Measurements from ENCODE around the gene ARPIN. TPM values are rescaled to one million over a fixed set of nuclear protein-coding genes. Genes with fewer than 3 reads are reported as not detected.
"Not testable (repeated sequence)": the region's sequence is repeated elsewhere in the genome, so short reads cannot be mapped to it uniquely, and the experiment has no call there.

ARPIN gene
- total and polyA plus RNA-seq, 8 donors, result 31.1 to 37.4 (median 35.6) TPM

DNA sequence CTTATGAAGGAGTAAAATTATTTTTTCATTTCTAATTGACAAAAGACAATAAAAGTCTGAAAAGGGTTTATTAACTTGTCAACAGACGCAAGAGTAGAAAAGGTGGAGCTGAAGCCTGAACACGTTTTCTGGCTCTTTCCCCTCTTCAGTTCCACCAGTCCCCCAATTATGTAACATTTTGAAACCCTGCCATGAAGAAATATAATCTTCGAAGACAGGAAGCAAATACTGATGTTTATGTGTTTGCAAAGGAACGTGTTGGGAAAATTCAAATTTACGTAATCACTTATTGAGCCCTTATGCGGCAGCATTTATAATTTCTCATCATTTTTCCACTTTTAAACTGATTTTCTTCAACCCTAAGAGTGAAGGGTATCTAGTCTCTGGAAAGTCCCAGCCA lies 19.7 kb downstream of the ARPIN start:
- Histone ChIP-seq H3K27ac (peak overlapping the region; percentile 95 to 98), H3K4me3 (peak overlapping the region; percentile 74 to 92), H3K4me1 (peaks cover 5 to 35% of the 10 kb centered on the region in 2 donors), H3K36me3 (peaks cover 0 to 15% of the 10 kb centered on the region in 2 donors), H3K9me3 (no peaks in the 10 kb centered on the region), H3K27me3 (no peaks in the 10 kb centered on the region)
- DNase-seq (peak in 1 of 4 donors; percentile 30), ATAC-seq (no peak)
- intact Hi-C loops (cut with DNase I), result no loop called here
- TF ChIP-seq, protein P1, sequence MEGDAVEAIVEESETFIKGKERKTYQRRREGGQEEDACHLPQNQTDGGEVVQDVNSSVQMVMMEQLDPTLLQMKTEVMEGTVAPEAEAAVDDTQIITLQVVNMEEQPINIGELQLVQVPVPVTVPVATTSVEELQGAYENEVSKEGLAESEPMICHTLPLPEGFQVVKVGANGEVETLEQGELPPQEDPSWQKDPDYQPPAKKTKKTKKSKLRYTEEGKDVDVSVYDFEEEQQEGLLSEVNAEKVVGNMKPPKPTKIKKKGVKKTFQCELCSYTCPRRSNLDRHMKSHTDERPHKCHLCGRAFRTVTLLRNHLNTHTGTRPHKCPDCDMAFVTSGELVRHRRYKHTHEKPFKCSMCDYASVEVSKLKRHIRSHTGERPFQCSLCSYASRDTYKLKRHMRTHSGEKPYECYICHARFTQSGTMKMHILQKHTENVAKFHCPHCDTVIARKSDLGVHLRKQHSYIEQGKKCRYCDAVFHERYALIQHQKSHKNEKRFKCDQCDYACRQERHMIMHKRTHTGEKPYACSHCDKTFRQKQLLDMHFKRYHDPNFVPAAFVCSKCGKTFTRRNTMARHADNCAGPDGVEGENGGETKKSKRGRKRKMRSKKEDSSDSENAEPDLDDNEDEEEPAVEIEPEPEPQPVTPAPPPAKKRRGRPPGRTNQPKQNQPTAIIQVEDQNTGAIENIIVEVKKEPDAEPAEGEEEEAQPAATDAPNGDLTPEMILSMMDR (IDR thresholded peaks at IDR 0.05), result no peak

DNA sequence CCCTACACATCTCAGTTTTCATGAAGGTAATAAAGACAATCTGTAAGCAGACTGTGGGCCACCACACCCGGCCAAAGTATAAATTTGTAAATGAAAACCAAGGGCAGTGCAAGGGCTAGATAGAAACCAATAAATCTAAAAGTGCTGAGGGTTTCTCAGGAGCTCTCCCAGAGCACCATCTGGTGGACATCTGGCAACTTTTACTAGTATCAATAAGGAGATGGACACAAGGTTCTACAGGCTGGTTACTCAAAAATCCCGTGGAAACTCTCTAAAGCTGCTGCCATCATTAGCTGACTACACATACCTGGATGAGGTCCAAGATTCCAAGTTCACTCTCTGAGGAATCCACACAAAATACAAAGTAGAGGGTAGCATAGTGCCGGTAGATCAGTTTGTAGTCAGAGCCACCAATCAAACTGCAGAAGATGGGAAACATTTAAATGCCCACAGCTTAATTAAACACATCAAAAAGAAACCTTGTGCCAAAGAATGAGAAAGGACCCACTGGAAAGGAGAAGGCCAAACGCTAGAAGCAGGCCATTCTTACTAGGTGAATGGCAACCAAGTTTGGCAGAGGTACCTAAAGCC lies 24.4 kb downstream of the ARPIN start:
- Histone ChIP-seq H3K4me3 (no peak overlapping the region), H3K36me3 (peaks cover 4 to 62% of the 10 kb centered on the region in 2 donors)
- intact Hi-C loops (cut with DNase I), result no loop called here

DNA sequence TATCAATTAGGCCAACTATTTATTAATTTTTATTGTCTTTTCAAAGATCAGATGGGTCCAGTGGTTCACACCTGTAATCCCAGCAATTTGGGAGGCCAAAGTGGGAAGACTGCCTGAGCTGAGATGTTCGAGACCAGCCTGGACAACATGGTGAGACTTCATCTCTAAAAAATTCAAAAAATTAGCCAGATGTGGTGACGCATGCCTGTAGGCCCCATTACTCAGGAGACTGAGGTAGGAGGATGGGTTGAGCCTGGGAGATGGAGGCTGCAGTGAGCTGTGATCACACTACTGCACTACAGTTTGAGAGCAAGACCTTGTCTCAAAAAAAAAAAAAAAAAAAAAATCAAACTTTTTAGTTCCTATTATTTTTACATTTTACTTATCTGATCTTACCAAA lies 27.1 kb downstream of the ARPIN start:
- intact Hi-C loops (cut with DNase I), result no loop called here
- Histone ChIP-seq H3K4me3 (no peak overlapping the region), H3K27ac (no peak overlapping the region), H3K27me3 (no peaks in the 10 kb centered on the region), H3K9me3 (no peaks in the 10 kb centered on the region), H3K4me1 (peaks cover 0 to 11% of the 10 kb centered on the region in 2 donors), H3K36me3 (peaks cover 4 to 82% of the 10 kb centered on the region in 2 donors)
- DNase-seq (no peak), ATAC-seq (no peak)
- TF ChIP-seq, protein P1 (IDR thresholded peaks at IDR 0.05), result no peak

More for the DNA sequence above, 24.4 kb downstream of the ARPIN start:
- ATAC-seq (peak; percentile 56), DNase-seq (peak in 1 of 4 donors; percentile 18)
- Histone ChIP-seq H3K27ac (no peak overlapping the region), H3K9me3 (no peaks in the 10 kb centered on the region), H3K4me1 (peaks cover 5 to 37% of the 10 kb centered on the region in 2 donors), H3K27me3 (no peaks in the 10 kb centered on the region)
- TF ChIP-seq, protein P1 (IDR thresholded peaks at IDR 0.05), result peak in 1 of 2 donors; percentile 11

DNA sequence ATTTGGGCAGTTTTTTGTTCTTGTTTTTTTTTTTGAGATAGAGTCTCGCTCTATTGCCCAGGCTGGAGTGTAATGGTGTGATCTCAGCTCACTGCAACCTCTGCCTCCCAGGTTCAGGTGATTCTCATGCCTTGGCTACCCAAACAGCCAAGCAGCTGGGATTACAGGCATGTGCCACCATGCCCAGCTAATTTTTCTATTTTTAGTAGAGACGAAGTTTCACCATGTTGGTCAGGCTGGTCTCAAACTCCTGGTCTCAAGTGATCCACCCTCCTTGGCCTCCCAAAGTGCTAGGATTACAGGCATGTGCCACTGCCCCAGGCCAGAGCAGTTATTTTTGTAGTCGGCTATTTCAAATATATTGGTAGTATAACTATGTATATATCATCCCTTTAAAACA lies 27.6 kb downstream of the ARPIN start:
- peaks cover 0 to 11% of the 10 kb centered on the region in 2 donors for H3K4me1 ChIP-seq
- H3K4me3 ChIP-seq; H3K27me3 ChIP-seq; intact Hi-C loops (cut with DNase I); H3K9me3 ChIP-seq; DNase-seq; ATAC-seq: not testable (repeated sequence)
- peak overlapping the region in 1 of 2 donors; percentile 68 for H3K27ac ChIP-seq
- peaks cover 4 to 84% of the 10 kb centered on the region in 2 donors for H3K36me3 ChIP-seq

DNA sequence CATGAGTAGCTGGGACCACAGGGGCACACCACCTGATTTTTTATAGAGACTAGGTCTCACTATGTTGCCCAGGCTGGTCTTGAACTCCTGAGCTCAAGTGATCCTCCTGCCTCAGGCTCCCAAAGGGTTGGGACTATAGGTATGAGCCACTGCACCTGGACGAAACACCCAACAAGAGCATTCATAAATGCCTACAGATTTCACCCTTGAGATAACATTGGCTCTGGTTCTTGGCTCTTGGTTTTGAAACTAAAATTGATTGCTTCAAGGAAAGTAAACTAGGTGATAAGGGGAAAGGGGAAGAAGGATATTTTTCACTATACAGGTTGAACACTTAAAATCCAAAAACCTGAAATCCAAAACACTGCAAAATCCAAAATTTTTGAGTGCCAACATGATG lies 29.2 kb downstream of the ARPIN start:
- intact Hi-C loops (cut with DNase I), result no loop called here
- no peaks in the 10 kb centered on the region for H3K9me3 ChIP-seq
- no peak overlapping the region for H3K4me3 ChIP-seq
- H3K27me3 ChIP-seq, result no peaks in the 10 kb centered on the region
- ATAC-seq (no peak), DNase-seq (no peak)
- TF ChIP-seq, protein P1 (IDR thresholded peaks at IDR 0.05), result no peak
- H3K36me3 ChIP-seq, result peaks cover 4 to 92% of the 10 kb centered on the region in 2 donors
- peaks cover 0 to 11% of the 10 kb centered on the region in 2 donors for H3K4me1 ChIP-seq
- peak overlapping the region in 1 of 2 donors; percentile 68 for H3K27ac ChIP-seq

DNA sequence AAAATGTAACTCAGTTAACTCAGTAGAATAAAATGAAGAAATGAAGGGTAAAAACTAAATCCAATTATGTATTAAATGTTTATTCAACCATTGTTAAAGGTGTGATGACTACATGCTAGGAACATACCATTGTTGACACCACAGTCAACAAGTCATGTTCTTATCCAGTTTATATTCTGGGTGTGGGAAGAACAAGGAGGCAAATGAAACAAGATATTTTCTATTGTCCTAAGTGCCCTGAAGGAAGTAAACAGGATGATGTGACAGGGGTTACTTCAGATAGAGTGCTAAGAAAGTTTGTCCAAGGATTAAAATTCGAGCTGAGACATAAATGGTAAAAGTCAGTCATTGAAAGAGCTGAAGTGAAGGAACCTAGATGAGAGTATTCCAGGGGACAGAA lies 32.0 kb downstream of the ARPIN start:
- Histone ChIP-seq H3K4me1 (peaks cover 0 to 29% of the 10 kb centered on the region in 2 donors), H3K4me3 (no peak overlapping the region), H3K36me3 (peaks cover 0 to 77% of the 10 kb centered on the region in 2 donors), H3K9me3 (no peaks in the 10 kb centered on the region), H3K27ac (no peak overlapping the region), H3K27me3 (no peaks in the 10 kb centered on the region)
- intact Hi-C loops (cut with DNase I), result no loop called here
- no peak for ATAC-seq
- DNase-seq, result no peak
- TF ChIP-seq, protein P1 (IDR thresholded peaks at IDR 0.05), result no peak

Data from left lung (tissue), 10 donors.